ENCODE measurements around the gene FGF10.

FGF10 gene

GRCh38 chr5:44389090-44389822 is at the start of gene FGF10:
TSS of gene FGF10 (minus strand) at chr5:44389420. CDS start at chr5:44388682, 738 bp downstream.
- no peak for DNase-seq

GRCh38 chr5:44426944-44427343 is 37.7 kb upstream of the FGF10 start:
- DNase-seq: no peak

- no peak for DNase-seq
Measured at GRCh38 chr5:44412286-44412685, 23.1 kb upstream of the FGF10 start.

- DNase-seq: no peak
Measured at GRCh38 chr5:44402084-44402483, 12.9 kb upstream of the FGF10 start.

- no peak for DNase-seq
Measured at GRCh38 chr5:44401611-44402010, 12.4 kb upstream of the FGF10 start.

GRCh38 chr5:44398382-44398781 is 9.2 kb upstream of the FGF10 start:
- no peak for DNase-seq

GRCh38 chr5:44396312-44396711 is 7.1 kb upstream of the FGF10 start:
- no peak for DNase-seq

GRCh38 chr5:44390351-44390750 is 1.1 kb upstream of the FGF10 start:
- DNase-seq: no peak

- no peak for DNase-seq
Measured at GRCh38 chr5:44389823-44390143, 563 bp upstream of the FGF10 start.

- no peak for DNase-seq
Measured at GRCh38 chr5:44388321-44389089, 715 bp downstream of the FGF10 start.

- DNase-seq: no peak
Measured at GRCh38 chr5:44387921-44388320, 1.3 kb downstream of the FGF10 start.

GRCh38 chr5:44387406-44387805 is 1.8 kb downstream of the FGF10 start:
- no peak for DNase-seq

- DNase-seq: no peak
Measured at GRCh38 chr5:44385291-44385900, 3.8 kb downstream of the FGF10 start.

GRCh38 chr5:44384816-44385215 is 4.4 kb downstream of the FGF10 start:
- DNase-seq: no peak

- DNase-seq: no peak
Measured at GRCh38 chr5:44382894-44383293, 6.3 kb downstream of the FGF10 start.

GRCh38 chr5:44377057-44377456 is 12.2 kb downstream of the FGF10 start:
- DNase-seq: no peak

- DNase-seq: no peak
Measured at GRCh38 chr5:44372028-44372427, 17.2 kb downstream of the FGF10 start.

GRCh38 chr5:44367203-44367602 is 22.0 kb downstream of the FGF10 start:
- DNase-seq: no peak

- no peak for DNase-seq
Measured at GRCh38 chr5:44365345-44365744, 23.9 kb downstream of the FGF10 start.

- no peak for DNase-seq
Measured at GRCh38 chr5:44364097-44364496, 25.1 kb downstream of the FGF10 start.

GRCh38 chr5:44361342-44362001 is 27.7 kb downstream of the FGF10 start:
- DNase-seq: no peak

GRCh38 chr5:44360919-44361318 is 28.3 kb downstream of the FGF10 start:
- no peak for DNase-seq

- DNase-seq: no peak
Measured at GRCh38 chr5:44358421-44358820, 30.8 kb downstream of the FGF10 start.

- DNase-seq: no peak
Measured at GRCh38 chr5:44356231-44356630, 33.0 kb downstream of the FGF10 start.
